ENCODE results near the gene ANXA5.
"Not testable (repeated sequence)": the region's sequence is repeated elsewhere in the genome, so short reads cannot be mapped to it uniquely, and the experiment has no call there.

Gene ANXA5

GRCh38 chr4:121696581-121697461 is at the start of gene ANXA5:
ANXA5 (minus strand) TSS chr4:121696980; CDS start chr4:121696589, 391 bp downstream.
- peak; percentile 41 to 62 (median 52) for DNase-seq (ENCODE audit: low read depth in 3 of 3)

GRCh38 chr4:121742794-121743193 is 46.0 kb upstream of the ANXA5 start:
- DNase-seq (ENCODE audit: low read depth in 3 of 3) = no peak

- no peak for DNase-seq (ENCODE audit: low read depth in 3 of 3)
Observed at GRCh38 chr4:121741751-121742150, 45.0 kb upstream of the ANXA5 start.

GRCh38 chr4:121740796-121741409 is 44.1 kb upstream of the ANXA5 start:
- DNase-seq (ENCODE audit: low read depth in 3 of 3) = no peak

GRCh38 chr4:121739575-121739974 is 42.8 kb upstream of the ANXA5 start:
- no peak for DNase-seq (ENCODE audit: low read depth in 3 of 3)

- no peak for DNase-seq (ENCODE audit: low read depth in 3 of 3)
Observed at GRCh38 chr4:121738780-121739535, 42.2 kb upstream of the ANXA5 start.

GRCh38 chr4:121737846-121738554 is 41.2 kb upstream of the ANXA5 start:
- DNase-seq (ENCODE audit: low read depth in 3 of 3) = no peak

- DNase-seq (ENCODE audit: low read depth in 3 of 3) = peak in 1 of 3 donors; percentile 10
Observed at GRCh38 chr4:121736735-121737351, 40.1 kb upstream of the ANXA5 start.

- DNase-seq (ENCODE audit: low read depth in 3 of 3) = no peak
Observed at GRCh38 chr4:121734571-121734970, 37.8 kb upstream of the ANXA5 start.

GRCh38 chr4:121733942-121734341 is 37.2 kb upstream of the ANXA5 start:
- DNase-seq (ENCODE audit: low read depth in 3 of 3) = no peak

- DNase-seq (ENCODE audit: low read depth in 3 of 3) = not testable (repeated sequence)
Observed at GRCh38 chr4:121729753-121730152, 33.0 kb upstream of the ANXA5 start.

GRCh38 chr4:121728798-121729226 is 32.0 kb upstream of the ANXA5 start:
- DNase-seq (ENCODE audit: low read depth in 3 of 3) = no peak

GRCh38 chr4:121728066-121728465 is 31.3 kb upstream of the ANXA5 start:
- DNase-seq (ENCODE audit: low read depth in 3 of 3) = no peak

- DNase-seq (ENCODE audit: low read depth in 3 of 3) = no peak
Observed at GRCh38 chr4:121726642-121727268, 30.0 kb upstream of the ANXA5 start.

- no peak for DNase-seq (ENCODE audit: low read depth in 3 of 3)
Observed at GRCh38 chr4:121724671-121725070, 27.9 kb upstream of the ANXA5 start.

- no peak for DNase-seq (ENCODE audit: low read depth in 3 of 3)
Observed at GRCh38 chr4:121721700-121722099, 24.9 kb upstream of the ANXA5 start.

- DNase-seq (ENCODE audit: low read depth in 3 of 3) = no peak
Observed at GRCh38 chr4:121720109-121720508, 23.3 kb upstream of the ANXA5 start.

- DNase-seq (ENCODE audit: low read depth in 3 of 3) = no peak
Observed at GRCh38 chr4:121717680-121718237, 21.0 kb upstream of the ANXA5 start.

GRCh38 chr4:121714548-121714947 is 17.8 kb upstream of the ANXA5 start:
- no peak for DNase-seq (ENCODE audit: low read depth in 3 of 3)

- DNase-seq (ENCODE audit: low read depth in 3 of 3) = no peak
Observed at GRCh38 chr4:121712783-121713182, 16.0 kb upstream of the ANXA5 start.

Measured in stimulated activated CD4-positive, alpha-beta T cell treated with anti-CD3 and anti-CD28 coated beads, TNF-alpha, amount 100 ng/mL, for 48 hours (primary cell).